HT1080 (cell line): ENCODE data around the gene HERC6. TPM values are rescaled to one million over a fixed set of nuclear protein-coding genes. Genes with fewer than 3 reads are reported as not detected.
"Not testable (repeated sequence)": the region's sequence is repeated elsewhere in the genome, so short reads cannot be mapped to it uniquely, and the experiment has no call there.

ENCODE experiments used
- DNase-seq: peaks from one replicate; pipeline ENCODE4 v3.0.0-alpha.2; 2015; ENCODE audit warnings: low read depth
- polyA plus RNA-seq, 2 experiments: library from polyadenylated mRNA; depleted of rRNA; stranded (reverse); fragments of >200 nt; gene quantifications; 2 replicates each; pipeline ENCODE4 v1.2.3, GENCODE V29; 2015
- total RNA-seq: library from RNA; depleted of rRNA; stranded (reverse); fragments of >200 nt; shearing (Covaris generic); gene quantifications from 2 replicates; pipeline ENCODE4 v1.2.3, GENCODE V29; 2014; rRNA removed

Gene HERC6
- total RNA-seq, result 6.3 and 7.3 TPM in 2 replicates
- 3.2 and 3.9 TPM in 2 replicates for polyA plus RNA-seq (2015; cell fraction: cytosol; rRNA removed)
- polyA plus RNA-seq (2015; cell fraction: nucleus; rRNA removed), result 9.5 and 10.3 TPM in 2 replicates

DNA sequence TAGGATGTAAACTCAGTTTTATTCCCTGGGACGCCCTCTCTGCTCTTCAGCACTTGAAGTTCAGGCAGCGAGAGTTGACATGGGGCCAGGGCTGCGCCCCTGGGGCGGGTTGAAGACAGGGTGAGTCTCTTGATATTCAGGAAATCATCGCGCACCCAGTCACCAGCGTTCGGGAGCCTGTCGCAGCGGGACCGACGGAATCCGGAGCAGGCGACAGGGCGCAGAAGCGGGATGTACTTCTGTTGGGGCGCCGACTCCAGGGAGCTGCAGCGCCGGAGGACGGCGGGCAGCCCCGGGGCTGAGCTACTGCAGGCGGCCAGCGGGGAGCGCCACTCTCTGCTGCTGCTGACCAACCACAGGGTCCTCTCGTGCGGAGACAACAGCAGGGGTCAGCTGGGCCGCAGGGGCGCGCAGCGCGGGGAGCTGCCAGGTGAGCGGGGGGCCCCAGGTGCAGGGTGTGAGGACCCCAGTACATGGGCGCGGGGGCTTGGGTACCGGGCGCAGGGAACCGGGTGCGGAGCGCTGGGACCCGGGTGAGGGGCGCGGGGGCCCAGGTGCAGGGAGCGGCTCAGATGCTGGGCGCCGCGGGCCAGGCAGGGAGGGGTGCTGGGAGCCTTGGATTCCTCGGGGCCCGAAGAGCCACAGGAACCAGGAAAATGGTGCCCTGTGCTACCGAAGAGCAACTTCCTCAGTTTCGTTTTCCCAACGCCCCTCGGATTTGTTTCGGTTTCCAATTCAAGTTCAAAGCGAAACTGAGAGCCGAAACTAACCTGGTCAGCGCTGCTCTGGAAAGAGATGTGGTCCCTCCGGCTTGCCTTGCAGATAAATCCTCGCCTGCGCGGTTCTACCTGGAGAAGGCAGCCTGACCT, at the start of gene HERC6:
Gene HERC6 (plus strand): TSS at position 162 of the 869 bp plus-strand sequence. CDS start 70 bp downstream, at position 232.
- DNase-seq, result peak; percentile 87

DNA sequence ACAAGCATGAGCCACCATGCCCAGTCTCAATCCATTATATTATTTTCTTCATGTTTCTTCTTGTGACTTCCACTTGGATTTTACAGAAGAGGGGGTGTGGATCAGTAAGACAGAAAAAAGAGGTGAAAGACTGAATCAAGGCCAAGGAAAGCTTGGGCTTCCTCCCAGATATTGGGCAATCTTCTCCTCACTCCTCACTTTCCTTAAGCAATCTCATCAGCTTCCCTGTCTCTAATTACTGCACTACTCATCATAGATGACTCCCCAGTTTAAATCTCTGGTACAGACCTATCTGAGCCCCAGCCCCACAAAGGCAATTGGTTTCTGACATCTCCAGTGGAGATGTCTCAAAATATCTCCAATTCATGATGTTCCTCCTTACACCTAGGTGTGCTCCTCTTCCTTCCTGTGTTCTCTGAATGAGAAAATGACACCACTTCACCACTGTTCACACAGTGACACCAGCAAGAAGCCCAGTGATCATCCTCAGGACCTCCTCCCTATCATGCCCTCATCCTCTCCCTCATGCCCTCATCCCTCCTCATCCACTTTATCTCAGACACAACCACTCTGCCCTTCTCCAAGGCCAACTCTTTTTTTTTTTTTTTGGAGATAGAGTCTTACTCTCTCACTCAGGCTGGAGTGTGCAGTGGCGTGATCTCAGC, 44.8 kb upstream of the HERC6 start:
- no peak for DNase-seq

DNA sequence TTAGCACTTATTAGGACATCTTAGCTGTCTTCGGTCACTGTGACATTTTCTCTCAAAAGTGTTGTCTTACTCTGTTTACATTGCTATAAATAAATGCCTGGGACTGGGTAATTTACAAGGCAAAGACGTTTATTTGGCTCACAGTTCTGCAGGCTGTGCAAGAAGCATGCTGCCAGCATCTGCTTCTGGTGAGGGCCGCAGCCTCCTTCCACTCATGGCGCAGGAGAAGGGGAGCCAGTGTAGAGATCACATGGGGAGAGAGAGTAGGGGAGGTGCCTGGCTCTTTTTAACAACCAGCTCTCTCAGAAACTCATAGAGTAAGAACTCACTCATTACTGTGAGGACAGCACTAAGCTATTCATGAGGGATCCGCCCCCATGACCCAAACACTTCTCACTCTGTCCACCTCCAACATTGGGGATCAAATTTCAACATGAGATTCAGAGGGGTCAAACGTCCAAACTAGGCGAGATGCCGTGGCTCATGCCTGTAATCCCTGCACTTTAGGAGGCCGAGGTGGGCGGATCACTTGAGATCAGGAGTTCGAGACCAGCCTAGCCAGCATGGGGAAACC, 43.5 kb upstream of the HERC6 start:
- DNase-seq, result no peak

DNA sequence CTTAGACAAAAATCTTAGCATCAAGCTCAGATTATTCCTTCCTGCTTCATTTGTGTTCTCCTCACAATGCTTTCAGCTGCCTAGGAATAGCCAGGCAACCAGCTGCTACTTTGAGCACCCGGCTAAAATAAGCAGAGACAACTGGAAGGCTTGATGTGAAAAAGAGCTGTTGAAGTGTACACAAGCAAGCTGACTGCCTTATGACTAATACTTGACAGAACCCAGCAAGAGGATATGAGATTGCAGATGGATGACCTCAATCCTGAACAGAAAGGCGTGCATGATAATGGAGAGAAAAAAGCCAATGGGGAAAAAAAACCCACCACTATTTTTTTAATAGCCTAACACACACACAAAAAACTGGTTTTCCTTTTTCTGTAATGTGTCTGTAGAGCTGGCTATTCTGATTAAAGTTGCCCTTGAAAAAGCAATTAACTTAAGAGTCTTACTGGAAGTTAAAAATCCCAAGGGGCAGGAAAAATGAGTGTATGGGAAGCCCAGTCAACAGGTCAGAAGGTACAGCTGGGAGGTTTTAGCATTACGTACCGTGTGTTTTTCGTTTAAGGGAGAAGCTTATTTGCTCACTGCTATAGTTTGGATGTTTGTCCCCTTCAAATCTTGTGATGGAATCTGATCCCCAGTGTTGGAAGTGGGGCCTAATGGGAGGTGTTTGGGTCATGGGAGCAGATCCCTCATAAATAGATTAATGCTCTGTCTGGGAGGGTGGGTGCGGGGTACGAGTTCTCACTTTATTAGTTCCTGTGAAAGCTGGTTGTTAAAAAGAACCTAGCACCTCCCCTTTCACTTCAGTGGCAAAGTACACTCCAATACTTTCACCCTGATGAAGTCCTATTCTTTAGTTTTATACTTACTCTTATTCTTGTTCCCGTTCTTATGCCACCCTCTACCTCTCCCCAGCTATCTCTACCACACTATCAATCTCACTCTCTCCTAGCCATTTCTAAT, 37.1 kb upstream of the HERC6 start:
- DNase-seq, result peak; percentile 91

DNA sequence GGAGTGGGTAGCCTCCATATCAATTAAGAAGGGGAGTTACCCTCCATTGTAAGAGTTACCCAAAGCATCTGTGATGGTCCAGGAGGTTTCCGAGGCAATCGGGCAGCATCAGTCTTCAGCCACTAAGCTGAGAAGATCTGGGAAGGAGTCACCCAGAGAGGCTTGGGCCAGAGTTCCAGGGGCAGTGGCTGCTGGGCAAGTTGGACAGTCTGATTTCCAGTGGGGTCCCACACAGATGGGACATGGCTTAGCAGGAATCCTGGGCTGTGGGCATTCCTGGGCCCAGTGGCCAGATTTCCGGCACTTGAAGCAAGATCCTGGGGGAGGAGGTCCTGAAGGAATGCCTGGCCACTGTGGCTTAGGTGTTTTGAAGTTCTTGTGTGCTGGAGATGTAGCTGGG, 31.8 kb upstream of the HERC6 start:
- DNase-seq, result not testable (repeated sequence)

DNA sequence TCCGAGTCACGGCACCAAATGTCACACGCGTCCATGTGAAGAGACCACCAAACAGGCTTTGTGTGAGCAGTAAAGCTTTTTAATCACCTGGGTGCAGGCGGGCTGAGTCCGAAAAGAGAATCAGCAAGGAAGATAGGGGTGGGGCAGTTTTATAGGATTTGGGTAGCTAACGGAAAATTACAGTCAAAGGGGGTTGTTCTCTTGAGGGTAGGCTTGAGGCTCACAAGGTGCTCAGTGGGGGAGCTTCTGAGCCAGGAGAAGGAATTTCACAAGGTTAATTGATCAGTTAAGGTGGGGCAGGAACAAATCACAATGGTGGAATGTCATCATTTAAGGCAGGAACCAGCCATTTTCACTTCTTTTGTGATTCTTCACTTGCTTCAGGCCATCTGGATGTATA, 29.9 kb upstream of the HERC6 start:
- DNase-seq, result not testable (repeated sequence)

DNA sequence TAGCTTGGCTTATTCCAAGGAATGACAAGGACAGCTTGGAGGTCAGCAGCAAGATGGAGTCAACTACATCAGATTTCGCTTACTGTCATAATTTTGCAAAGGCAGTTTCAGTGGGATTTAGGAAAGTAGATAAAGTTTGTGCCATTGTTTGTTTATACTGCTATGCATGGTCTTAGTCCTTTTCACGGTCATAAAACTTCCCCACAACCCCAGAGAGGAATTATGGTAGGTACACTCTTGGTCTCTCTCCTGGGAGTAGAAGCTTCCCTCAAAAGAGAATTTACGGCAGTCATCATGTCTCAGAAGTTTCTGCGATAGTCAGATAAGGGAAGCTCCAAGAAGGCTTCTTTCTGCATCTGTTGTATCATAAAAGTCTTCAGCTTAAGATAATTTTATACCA, 27.9 kb upstream of the HERC6 start:
- no peak for DNase-seq

DNA sequence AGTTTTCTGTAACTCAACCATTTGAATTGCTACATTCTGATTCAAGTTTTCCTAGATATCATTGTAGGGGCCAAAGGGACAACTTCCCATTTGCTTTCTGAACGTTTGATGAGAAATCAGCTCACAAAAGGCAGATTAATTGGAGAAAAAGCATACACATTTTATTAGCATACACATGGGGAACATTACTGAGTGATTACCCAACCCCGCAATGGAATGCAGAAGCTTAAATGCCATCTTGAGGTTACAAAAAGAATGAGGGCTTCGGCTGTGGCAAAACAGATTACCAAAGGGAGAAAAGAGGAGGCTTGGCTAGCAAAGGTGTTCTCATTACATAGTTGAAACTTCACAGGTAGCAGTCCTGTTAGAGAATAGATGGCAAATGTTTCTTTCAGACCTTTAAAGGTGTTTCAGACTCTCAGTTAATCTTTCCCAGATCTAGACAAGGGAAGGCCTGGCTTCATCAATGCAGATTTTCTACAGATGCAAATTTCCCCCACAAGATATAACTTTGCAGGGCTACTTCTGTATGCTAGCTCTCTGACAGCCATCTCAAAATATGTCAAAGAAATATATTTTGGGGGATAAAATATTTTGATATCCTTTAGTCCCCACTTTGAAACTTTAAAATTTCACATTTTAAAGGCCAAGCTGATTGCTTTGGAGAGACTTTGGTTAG, 26.5 kb upstream of the HERC6 start:
- DNase-seq, result peak; percentile 18

DNA sequence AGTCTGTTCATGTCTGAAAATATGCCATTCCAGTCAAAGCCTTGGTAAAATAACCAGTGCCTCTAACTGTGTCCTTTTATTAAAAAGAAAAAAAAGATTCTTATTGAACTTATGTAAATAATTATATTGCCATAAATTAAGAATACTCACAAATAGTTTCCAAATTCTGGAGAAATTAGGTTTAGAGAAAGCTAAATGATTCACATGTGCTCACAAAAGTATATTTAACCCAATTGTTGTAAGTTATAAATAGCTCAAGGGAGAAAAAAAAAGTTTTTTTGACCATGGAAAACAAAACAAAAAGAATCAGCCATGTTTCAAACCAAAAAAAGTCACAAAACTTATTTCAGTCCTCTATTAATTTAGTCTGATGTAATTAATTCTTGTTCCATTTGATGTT, 25.3 kb upstream of the HERC6 start:
- no peak for DNase-seq

DNA sequence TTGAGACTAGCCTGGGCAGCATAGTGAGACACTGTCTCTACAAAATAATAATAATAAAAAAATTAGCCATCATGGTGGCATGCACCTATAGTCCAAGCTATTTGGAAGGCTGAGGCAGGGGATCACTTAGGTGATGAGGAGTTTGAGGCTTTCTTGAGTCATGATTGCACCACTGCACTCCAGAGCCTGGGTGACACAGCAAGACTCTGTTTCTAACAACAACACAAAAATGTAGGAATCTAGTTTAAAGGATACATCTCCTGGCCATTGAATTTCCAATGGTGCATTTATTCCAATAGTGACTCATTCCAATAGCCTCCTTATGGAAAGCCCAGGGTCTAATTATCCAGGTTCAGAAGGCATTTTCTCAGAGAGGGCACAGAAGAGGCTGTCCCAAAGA, 21.9 kb upstream of the HERC6 start:
- DNase-seq, result no peak

DNA sequence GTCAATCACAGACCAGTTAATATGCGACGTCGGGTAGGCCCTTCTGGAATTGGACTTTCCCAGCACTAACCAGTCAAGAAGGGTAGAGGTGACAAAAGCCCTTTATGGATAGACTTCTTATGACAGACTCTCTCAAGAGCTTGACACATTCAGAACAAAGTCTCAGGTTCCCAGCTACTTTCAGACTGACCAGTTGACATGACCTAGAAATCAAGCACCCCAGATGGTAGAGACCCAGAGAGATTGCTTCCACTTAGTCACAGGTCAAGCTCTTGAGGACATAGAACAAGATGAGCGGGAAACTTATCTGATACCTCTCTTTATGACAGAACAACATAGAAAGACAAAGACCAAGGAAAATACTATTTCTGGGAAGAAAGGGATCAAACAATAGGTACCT, 21.4 kb upstream of the HERC6 start:
- no peak for DNase-seq

DNA sequence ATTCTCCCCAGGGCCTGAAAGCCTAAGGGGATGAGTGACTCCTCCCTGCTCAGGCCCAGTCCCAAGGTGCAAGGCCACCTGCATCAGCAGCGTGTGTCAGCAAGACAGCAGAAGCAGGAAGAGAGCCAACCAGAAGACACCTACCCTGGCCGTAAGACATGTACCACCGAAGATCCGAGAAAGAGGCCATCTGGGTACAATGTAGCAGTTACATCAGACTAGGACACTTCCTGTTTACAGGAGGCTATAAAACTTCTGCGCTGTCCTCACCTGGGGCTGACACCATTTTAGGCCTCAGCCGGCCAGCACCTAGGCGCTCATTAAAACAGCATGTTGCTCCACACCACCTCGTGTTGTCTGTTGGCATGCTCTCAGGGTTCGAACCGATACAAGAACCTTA, 19.1 kb upstream of the HERC6 start:
- no peak for DNase-seq

DNA sequence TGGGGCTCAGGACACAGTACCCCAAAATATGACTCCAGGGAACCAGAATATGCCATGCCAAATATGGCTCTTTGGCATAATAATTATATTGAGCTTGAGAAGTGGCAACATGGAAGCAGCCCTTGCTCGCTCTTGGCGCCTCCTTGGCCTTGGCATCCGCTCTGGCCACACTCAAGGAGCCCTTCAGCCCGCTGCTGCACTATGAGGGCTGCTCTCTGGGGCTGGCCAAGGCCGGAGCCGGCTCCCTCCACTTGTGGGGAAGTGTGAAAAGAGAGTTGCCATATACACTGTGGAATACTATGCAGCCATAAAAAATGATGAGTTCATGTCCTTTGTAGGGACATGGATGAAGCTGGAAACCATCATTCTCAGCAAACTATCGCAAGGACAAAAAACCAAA, 18.4 kb upstream of the HERC6 start:
- no peak for DNase-seq

DNA sequence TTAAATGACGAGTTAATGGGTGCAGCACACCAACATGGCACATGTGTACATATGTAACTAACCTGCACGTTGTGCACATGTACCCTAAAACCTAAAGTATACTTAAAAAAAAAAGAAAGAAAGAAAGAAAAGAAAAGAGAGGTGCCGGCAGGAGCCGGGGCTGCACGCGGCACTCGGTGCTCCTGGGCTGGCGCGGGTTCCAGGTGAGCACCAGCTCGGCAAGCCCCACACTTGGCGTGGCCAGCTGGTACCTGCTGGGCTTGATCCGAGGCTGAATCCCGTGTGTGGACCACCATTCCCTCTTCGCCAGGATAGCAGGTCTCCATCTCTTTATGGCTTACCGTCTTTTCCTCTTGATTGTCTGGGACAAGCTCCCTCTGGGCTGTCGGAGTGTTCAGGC, 17.9 kb upstream of the HERC6 start:
- no peak for DNase-seq

DNA sequence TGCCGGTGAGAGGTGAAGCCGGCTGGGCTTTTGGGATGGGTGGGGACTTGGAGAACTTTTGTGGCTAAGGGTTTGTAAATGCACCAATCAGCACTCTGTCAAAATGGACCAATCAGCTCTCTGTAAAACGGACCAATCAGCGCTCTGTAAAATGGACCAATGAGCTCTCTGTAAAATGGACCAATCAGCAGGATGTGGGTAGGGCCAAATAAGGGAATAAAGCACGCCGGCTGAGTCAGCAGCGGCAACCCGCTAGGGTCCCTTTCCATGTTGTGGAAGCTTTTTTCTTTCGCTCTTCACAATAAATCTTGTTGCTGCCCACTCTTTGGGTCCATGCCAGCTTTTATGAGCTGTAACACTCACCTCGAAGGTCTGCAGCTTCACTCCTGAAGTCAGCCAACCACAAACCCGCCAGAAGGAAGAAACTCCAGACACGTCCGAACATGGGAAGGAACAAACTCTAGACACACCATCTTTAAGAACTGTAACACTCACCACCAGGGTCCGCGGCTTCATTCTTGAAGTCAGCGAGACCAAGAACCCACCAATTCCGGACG, 17.4 kb upstream of the HERC6 start:
- DNase-seq, result peak; percentile 41

DNA sequence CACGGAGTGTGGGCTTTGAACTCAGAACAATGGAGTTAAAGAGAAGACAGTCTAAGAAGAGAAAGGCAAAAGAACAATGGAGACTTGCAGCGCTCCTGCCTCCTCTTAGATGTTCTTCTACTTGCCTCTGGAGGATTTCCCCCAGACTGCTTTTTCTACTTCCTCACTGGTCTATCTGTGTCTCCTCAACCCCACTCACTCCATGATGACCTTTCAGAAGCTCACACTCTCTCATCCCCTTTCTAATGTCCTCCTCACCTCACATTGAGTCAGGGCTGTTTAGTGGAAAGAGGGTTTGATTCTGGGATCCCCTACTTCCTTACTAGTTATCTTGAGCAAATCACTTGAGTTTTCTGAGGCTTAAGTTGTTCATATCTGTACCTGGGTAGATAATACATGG, 12.2 kb upstream of the HERC6 start:
- DNase-seq, result no peak

DNA sequence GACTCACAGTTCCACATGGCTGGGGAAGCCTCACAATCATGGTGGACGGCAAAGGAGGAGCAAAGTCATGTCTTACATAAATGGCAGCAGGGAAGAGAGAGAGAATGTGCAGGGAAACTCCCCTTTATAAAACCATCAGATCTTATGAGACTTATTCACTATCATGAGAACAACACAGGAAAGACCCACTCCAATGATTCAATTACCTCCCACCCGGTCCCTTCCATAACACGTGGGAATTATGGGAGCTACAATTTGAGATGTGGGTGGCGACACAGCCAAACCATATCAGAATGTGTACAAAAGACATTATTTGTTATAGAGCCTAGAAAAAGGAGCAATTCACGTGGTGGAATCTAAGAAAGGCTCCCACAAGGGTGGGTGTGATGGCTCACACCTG, 10.8 kb upstream of the HERC6 start:
- DNase-seq, result no peak

DNA sequence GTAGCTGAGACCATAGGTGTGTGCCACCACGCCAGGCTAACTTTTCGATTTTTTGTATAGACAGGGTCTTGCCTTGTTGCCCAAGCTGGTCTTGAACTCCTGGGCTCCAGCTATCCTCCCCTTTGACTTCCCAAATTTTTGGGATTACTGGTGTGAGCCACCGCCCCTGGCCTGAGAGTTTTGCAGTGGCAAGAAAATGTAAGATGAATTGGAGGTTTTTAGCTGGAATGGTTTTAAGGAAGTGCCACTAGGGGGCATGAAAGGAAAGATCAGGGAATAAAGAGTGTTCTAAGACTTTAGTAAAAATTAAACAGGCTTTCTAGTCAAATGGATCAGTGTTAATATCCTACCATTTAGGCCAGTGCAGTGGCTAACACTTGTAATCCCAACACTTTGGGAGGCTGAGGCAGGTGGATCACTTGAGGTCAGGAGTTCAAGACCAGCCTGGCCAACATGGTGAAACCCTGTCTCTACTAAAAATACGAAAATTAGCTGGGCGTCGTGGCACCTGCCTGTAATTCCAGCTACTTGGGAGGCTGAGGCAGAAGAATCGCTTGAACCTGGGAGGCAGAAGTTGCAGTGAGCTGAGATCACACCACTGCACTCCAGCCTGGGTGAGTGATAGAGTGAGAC, 9.4 kb upstream of the HERC6 start:
- peak; percentile 41 for DNase-seq

DNA sequence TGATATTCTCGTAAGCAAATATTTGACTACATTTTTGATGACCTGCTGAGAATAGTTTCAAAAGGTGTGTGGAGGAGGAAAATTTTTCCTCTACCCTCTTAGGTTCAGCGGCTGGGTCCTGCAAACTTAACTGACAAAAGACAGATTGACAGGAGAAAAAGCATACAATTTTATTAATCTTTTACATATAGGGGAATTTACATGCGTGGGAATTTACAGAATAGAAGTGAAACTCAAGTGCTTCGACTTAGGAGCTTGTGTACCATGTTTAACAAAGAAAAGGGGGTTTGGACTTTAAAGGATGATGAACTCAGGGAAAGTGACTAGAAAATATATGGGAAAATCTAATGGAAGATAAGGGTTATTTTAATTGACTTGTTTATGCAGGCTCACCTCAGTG, 2.5 kb downstream of the HERC6 start:
- no peak for DNase-seq

DNA sequence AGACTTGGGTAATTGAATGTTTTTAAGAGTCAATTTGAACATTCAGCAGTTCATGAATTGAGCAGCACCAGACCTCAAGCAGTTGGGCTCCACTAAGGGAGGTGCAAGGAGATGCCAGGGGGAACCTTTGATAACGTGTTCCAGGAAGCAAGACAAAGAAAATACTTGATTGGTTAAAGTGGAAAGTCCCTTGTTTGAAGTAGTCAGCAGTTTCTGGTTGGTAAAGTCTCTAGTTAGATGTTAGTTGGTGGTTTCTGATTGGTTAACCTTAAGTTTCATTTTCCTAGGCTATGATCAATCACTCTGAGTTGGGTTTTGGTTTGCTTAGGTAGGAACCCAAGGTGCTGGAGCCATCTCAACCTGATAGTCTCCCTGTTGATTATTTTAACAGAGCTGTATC, 4.0 kb downstream of the HERC6 start:
- DNase-seq, result no peak
